Retina (tissue), 1 donor: ENCODE data around the gene EIF3A.

Experiments used
- DNase-seq: peaks from one replicate; pipeline ENCODE4 v3.0.0-alpha.2; 2016

Gene EIF3A

DNA sequence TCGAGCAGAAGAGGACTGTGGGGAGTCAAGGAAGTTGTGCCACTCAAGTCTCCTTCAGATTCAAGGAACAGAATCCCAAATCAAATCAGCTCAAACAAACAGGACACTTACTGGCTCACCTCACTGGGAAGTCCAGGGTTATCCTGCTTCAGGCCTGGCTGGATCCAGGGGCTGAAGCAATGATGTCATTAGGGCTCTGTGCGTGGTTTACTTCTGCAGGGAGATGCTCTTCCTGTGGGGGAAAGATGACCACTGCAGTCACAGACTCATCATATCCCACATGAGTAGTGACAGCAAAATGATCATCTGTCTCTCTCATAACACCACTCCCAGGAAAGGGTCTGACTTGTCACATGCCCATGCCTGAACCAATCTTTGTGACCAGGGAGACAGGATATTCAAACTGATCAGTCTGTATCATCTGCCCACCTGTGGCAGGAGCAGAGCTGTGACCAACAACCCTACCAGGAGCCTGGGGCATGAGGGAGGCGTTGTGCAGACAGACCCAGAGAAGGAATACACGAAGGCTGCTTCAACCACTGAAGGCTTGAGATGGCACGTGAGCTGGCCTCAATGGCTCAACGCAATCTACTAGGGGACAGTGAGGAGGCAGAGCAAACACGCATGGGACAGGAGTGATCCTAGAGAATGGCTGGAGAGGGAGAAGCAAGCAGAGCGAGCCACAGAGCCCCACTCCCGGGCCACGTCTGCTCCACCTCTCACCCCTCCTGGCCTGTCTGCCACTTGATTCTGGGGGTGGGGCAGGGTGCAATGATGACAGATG, 78.7 kb downstream of the EIF3A start:
- DNase-seq, result no peak

- DNase-seq, result no peak
These were observed 82.4 kb downstream of the EIF3A start for GRCh38 chr10:118998183-118998582.

DNA sequence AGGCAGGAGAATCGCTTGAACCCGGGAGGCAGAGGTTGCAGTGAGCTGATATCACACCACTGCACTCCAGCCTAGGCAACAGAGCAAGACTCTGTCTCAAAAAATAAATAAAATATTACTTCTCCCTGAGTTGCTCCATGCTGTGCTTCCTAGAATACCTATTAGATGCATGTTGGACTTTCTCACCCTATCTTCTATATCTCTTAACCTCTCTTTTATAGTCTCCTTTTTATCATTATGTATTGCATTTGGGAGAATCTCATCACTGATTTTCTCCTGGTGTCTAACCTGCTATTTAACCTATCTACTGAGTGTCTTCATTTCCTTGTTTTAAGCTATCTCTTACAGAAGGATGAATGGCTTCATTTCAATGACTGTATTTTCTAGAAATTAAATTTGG, 83.2 kb downstream of the EIF3A start:
- DNase-seq, result no peak

DNA sequence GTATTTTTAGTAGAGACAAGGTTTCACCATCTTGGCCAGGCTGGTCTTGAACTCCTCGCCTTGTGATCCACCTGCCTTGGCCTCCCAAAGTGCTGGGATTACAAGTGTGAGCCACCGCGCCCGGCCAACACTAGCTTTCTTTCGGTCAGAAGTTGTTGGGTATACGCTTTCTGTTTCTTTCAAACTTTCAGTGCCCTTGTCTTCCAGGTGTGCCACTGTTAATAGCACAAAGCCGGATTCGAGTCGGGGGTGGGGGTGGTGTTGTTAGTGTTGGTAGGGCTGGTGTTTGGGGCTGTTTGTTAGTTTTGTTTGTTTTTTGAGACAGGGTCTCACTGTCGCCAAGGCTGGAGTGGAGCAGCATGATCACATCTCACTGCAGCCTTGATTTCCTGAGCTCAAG, 84.9 kb downstream of the EIF3A start:
- DNase-seq, result no peak

DNA sequence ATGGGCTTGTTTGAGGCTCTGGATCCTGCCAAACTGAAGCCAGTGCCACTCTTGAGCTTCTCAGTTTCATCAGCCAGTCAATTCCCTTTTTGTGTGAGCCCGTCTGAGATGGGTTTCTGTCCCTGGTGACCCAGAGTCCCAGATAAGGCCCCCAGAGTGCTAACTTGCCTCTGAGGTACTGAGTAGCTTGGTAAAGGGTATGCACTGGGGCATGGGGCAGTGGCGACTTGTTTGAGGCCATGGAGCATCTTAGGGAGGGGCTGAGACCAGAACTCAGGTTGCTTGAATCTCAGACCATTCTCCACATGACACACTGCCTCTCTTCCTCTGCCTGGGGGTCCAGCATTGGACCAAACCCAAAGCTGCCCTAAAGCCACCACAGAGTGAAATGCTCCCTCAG, 86.3 kb downstream of the EIF3A start:
- DNase-seq, result no peak

DNA sequence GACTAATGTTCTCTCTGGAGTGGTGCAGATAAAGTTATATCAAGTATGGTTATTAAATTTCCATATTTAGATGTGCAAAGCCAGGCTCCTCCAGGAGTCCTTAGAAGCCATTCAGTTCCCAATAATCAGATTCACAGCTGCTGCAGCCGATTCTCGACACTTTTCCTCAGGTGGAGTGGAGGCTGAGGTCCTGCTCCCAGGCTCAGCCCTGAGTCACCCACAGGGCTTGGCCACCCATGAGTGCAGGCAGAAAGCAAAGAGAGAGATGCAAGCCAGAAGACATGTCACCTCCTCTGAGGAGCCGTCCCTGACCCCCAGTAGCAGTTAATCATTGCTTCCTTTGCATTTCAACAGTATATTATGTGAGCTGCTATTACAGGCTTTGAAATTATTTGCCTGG, 87.4 kb downstream of the EIF3A start:
- no peak for DNase-seq

DNA sequence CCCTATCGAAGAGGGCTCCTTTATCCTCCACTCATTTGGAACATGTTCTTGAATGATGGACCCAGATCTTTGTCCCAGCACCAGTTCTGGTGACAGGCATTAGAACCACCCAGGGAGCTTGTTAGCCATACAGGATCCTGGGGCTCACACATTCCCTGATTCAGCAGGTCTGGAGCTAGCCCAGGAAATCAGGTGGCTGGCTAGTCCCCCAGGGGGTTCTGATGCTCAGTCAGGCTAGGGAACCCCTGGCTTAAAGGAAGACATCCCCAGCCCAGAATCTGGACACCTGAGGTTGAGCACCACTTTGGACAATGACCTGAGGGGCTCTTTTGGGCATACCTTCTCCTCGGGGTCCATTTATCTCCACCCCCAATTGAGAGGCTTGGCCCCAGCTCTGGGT, 88.1 kb downstream of the EIF3A start:
- no peak for DNase-seq

- DNase-seq, result no peak
These were observed 90.3 kb downstream of the EIF3A start for GRCh38 chr10:118990326-118990725.

DNA sequence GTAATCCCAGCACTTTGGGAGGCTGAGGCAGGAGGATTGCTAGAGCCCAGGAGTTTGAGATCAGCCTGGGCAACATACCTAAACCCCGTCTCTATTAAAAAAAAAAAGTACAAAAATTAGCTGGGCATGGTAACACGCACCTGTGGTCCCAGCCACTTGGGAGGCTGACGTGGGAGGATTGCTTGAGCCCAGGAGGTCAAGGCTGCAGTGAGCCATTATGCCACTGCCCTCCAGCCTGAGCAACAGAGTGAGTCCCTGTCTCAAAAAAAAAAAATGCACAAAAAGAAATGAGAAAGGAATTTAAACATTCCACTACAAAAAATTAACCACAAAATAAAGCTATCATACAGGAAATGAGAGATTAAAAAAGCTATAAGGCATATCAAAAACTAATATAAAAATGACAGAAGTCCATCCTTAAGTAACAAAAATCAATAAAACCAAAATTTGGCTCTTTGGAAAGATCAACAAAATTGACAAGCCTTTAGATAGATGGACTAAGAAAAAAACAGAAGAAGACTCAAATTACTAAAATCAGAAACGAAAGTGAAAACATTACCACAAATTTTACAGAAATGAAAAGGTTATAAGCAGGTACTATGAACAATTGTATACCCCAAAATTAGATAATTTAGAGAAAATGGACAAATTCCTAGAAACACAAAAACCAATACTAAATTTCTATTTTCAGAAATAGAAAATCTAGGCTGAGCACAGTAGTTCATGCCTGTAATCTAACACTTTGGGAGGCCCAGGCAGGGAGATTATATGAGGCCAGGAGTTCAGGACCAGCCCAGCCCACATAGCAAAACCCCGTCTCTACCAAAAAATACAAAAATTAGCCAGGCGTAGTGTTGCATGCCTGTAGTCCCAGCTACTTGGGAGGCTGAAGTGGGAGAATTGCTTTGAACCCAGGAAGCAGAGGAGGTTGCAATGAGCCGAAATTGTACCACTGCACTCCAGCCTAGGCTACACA, 93.5 kb downstream of the EIF3A start:
- DNase-seq, result no peak

DNA sequence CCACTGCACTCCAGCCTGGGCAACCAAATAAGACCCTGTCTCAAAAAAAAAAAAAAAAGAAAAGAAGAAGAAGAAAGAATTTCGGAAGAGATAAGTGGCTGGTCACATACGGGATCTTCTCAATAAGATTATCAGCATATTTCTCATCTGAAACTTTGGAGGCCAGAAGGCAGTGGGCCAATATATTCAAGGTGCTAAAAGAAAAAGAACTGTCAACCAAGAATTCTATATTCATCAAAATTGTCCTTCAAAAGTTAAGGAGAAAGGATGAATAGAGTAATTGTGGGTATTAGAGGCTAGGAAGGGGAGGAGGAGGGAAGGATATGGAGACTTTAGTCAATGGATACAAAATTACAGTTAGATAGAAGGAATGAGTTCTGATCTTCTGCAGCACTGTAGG, 95.0 kb downstream of the EIF3A start:
- DNase-seq, result no peak
